HG02763 (cell line): ENCODE measurements around the gene CCDC43.
"Not testable (repeated sequence)": the region's sequence is repeated elsewhere in the genome, so short reads cannot be mapped to it uniquely, and the experiment has no call there.

Source experiments
- ATAC-seq: cut with Tn5 transposase; IDR thresholded peaks from one replicate; pipeline ENCODE4 v1.9.1; 2021; ENCODE audit warnings: mild to moderate bottlenecking, moderate library complexity; ENCODE audit not compliant: unreplicated experiment

CCDC43 gene

GRCh38 chr17:44672479-44673093 is 17.0 kb downstream of the CCDC43 start:
- no peak for ATAC-seq

DNA sequence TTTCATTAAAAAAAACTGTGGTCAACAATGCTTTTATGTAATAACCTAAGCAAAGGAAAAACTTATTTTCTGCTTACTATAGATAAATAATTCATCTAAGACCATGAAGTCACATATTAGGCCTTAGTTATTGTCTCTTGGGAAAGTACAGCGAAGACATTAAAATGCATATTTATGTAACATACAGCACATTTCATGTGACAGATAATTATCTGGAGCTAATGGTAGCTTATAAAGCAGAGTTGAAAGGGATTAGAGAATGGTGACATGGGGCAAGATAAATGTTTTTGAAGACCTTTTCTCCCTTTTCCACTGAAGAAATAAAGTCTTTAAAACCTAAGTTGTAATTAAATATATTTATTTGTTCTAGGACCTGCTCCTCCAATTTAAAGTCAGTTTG is 23.6 kb downstream of the CCDC43 start:
- no peak for ATAC-seq

DNA sequence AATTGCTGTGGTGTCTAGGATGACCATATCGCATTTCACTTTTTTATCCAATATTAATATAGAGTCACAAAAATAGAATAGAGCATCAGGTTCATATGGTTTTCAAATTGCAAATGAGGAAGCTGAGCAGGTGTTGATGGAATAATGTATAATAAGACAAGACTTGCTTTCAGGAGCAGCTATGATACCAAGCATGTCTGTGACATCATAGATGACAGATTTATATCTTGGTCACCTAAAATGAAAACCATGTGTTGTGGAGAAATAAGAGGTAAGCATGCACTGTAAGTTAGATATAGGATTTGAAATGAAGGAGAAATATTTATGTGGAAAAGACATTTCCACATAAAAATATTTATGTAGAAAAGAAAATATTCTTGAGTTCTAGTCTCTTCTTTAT is 24.7 kb downstream of the CCDC43 start:
- ATAC-seq: no peak

DNA sequence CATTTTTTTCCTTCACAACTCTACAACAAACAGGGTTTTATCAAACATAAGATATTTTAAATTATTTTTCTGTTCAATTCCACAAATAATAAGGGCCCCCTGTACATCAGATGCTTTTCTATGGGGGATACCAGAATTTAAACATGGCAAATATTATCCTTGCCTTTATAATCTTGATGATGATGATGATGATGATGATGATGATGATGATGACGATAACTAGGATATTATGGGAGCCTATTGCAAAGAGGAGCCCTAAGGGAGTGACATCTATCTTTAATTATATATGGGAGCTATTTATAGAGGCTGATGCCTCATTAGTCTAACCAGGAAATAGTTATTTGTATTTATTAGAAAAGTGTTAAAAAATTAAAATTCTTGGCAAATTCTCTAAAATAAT is 26.5 kb downstream of the CCDC43 start:
- ATAC-seq: no peak

GRCh38 chr17:44661835-44662234 is 27.7 kb downstream of the CCDC43 start:
- no peak for ATAC-seq

- ATAC-seq: no peak
These were observed 33.4 kb downstream of the CCDC43 start, which contains the start of gene MEIOC for GRCh38 chr17:44655983-44656710. MEIOC (plus strand) TSS chr17:44656468; CDS start chr17:44656614, 146 bp downstream.

DNA sequence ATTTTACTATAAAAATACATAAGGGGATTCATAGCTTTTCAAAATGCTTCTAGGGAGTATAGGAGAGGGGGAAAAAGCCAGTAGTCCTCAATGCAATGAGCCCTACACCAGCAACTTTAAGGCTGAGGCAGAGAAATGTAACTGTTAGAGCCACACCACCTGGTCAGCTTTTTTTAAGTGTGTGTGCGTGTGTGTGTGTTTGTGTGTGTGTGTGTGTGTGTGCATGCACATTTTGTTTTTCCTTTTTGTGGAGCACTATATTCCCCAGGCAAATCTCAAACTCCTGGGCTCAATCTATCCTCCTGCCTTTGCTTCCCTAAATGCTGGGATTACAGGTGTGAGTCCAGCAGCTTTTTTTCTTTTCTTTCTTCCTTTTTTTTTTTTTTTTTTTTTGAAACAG is 35.6 kb downstream of the CCDC43 start:
- ATAC-seq: no peak

DNA sequence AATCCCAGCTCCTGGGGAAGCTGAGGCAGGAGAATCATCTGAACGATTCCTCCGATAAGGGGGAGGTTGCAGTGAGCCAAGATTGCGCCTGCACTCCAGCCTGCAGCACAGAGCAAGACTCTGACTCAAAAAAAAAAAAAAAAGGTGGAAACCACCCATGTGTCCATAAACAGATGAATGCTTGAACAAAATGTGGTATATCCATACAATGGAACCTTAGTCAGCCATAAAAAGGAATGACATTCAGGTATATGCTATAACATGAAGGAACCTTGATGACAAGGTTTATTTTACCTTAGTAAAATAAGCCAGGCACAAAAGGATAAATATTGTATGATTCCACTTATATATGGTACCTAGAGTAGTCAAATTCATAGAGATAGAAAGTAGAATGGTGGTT is 36.2 kb downstream of the CCDC43 start:
- ATAC-seq: no peak

GRCh38 chr17:44652727-44653126 is 36.8 kb downstream of the CCDC43 start:
- no peak for ATAC-seq

GRCh38 chr17:44651228-44651627 is 38.3 kb downstream of the CCDC43 start:
- no peak for ATAC-seq

GRCh38 chr17:44648963-44649362 is 40.6 kb downstream of the CCDC43 start:
- ATAC-seq: no peak

DNA sequence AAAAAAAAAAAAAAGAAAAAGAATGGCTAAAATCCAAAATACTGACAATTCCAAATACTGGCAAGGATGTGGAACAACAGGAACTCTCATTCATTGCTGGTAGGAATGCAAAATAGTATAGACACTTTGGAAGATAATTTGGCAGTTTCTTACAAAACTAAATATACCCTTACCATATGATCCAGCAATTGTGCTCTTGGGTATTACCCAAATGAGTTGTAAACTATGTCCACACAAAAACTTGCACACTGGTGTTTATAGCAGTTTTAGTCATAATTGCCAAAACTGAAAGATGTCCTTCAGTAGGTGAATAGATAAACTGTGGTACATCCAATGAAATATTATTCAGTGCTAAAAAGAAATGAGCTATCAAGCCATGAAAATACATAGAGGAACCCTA is 41.8 kb downstream of the CCDC43 start:
- ATAC-seq: no peak

GRCh38 chr17:44646280-44646679 is 43.3 kb downstream of the CCDC43 start:
- ATAC-seq: no peak

DNA sequence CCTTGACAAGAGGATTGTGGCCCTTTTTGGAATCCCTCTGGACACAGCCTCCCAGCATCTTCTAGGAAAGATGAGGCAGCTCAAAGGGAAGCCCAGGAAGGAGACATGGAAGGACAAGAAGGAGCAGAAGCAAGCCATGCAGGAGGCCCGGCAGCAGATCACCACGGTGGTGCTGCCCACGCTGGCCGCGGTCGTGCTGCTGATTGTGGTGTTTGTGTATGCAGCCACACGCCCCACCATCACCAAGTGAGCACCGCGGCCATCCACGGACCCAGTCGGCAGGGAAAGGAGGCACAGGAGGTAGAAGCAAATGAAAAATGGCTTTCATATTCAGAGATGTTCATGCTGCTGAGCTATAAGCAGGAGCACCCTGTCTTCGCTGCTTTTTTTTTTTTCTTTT is 44.2 kb downstream of the CCDC43 start:
- no peak for ATAC-seq

GRCh38 chr17:44642834-44643233 is 46.7 kb downstream of the CCDC43 start:
- ATAC-seq: no peak

- no peak for ATAC-seq
These were observed 52.5 kb downstream of the CCDC43 start for GRCh38 chr17:44637066-44637465.

DNA sequence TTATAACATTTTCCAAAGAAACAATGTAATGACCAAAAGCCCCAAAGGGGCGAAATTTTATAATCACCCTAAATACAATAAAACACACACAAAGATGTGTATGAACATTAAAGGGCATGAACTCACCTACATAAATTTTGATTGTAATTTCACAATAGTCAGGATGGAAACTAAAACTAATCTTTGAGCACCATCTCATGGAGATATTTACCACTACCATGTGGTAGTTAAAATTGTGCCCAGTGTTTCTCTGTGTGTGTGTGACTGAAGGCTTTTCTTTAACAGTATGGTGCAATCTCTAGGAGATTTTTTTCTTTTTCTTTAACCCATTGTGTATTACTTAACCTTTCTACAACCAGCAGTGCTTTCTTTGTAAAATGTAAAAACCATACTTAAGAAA is 53.0 kb downstream of the CCDC43 start:
- ATAC-seq: no peak

DNA sequence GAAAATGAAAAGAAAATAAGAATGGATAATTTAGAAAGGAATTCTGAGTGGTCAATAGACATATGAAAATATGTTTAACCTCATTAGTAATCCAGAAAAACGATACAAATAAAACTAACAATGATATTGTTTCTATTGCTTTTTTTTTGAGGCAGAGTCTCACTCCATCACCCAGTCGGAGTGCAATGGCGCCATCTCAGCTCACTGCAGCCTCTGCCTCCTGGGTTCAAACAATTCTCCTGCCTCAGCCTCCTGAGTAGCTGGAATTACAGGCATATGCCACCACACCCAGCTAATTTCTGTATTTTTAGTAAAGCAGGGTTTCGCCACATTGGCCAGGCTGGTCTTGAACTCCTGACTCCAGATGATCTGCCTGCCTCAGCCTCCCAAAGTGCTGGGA is 55.2 kb downstream of the CCDC43 start:
- ATAC-seq: not testable (repeated sequence)

DNA sequence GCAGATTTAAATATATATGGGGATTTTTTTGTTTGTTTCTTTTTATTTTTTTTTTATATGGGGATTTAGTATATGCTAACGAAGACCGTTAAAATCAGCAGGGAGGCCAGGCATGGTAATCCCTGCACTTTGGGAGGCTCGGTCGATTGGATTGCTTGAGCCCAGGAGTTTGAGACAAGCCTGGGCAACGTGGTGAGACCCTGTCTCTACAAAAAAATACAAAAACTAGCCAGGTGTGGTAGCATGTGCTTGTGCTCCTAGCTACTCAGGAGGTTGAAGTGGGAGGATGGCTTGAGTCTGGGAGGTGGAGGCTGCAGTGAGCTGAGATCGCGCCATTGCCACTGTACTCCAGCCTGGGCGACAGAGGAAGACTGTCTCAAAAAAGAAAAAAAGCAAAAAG is 55.6 kb downstream of the CCDC43 start:
- ATAC-seq: no peak

GRCh38 chr17:44630703-44631102 is 58.9 kb downstream of the CCDC43 start:
- no peak for ATAC-seq

GRCh38 chr17:44629314-44629713 is 60.3 kb downstream of the CCDC43 start:
- no peak for ATAC-seq
